ENCODE measurements around the gene SPP2.

DNA sequence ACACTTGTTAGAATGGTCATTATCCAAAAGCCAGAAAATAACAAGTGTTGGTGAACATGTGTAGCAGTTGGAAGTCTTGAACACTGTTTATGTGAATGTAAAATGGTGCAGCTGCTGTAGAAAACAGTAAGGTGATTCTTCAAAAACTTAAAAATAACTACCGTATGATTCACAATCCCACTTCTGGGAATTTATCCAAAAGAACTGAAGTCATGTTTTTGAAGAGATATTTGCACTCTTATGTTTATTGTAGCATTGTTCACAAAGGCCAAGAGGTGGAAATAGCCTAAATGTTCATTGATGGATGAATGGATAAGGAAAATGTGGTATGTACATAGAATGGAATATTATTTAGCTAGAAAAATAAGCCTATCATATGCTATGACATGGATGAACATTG lies 6.3 kb upstream of the SPP2 start:
- TF ChIP-seq POLR2A (IDR thresholded peaks at IDR 0.05): no peak
- TF ChIP-seq, protein P1, sequence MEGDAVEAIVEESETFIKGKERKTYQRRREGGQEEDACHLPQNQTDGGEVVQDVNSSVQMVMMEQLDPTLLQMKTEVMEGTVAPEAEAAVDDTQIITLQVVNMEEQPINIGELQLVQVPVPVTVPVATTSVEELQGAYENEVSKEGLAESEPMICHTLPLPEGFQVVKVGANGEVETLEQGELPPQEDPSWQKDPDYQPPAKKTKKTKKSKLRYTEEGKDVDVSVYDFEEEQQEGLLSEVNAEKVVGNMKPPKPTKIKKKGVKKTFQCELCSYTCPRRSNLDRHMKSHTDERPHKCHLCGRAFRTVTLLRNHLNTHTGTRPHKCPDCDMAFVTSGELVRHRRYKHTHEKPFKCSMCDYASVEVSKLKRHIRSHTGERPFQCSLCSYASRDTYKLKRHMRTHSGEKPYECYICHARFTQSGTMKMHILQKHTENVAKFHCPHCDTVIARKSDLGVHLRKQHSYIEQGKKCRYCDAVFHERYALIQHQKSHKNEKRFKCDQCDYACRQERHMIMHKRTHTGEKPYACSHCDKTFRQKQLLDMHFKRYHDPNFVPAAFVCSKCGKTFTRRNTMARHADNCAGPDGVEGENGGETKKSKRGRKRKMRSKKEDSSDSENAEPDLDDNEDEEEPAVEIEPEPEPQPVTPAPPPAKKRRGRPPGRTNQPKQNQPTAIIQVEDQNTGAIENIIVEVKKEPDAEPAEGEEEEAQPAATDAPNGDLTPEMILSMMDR (IDR thresholded peaks at IDR 0.05): no peak

All from tibial nerve (tissue), 3 donors.